KMS-11 (cell line): ENCODE measurements around the gene ANKRD55.

ENCODE experiments used
- H2AFZ ChIP-seq: fragments of 200-600 bp; sonication (generic); 2 replicates; pipeline ENCODE4 v1.6.1; 2016; ENCODE audit warnings: antibody characterized with exemption, mixed run types, low read depth
- H3K27ac ChIP-seq: fragments of 200-600 bp; sonication (generic); 2 replicates; pipeline ENCODE4 v1.6.1; 2016; ENCODE audit warnings: mild to moderate bottlenecking, mixed run types
- H3K27me3 ChIP-seq: fragments of 200-600 bp; sonication (generic); 2 replicates; pipeline ENCODE4 v1.6.1; 2017; ENCODE audit warnings: mild to moderate bottlenecking, low read depth, mixed run types, moderate library complexity; ENCODE audit not compliant: insufficient read depth
- H3K36me3 ChIP-seq: fragments of 200-600 bp; sonication (generic); 2 replicates; pipeline ENCODE4 v1.6.1; 2017; ENCODE audit warnings: mild to moderate bottlenecking, mixed run types; ENCODE audit not compliant: insufficient read depth
- H3K4me1 ChIP-seq: fragments of 200-600 bp; sonication (generic); 2 replicates; pipeline ENCODE4 v1.6.1; 2016; ENCODE audit warnings: mild to moderate bottlenecking, low read depth, mixed run types; ENCODE audit not compliant: poor library complexity, severe bottlenecking
- H3K4me2 ChIP-seq: fragments of 200-600 bp; sonication (generic); 2 replicates; pipeline ENCODE4 v1.7.0; 2016; ENCODE audit warnings: mild to moderate bottlenecking, mixed run types
- H3K4me3 ChIP-seq: fragments of 200-600 bp; sonication (generic); IDR thresholded peaks from 2 replicates; pipeline ENCODE4 v1.6.1; 2017; ENCODE audit warnings: low read depth, low read length, mixed read lengths; ENCODE audit not compliant: insufficient read depth
- H3K79me2 ChIP-seq: fragments of 200-600 bp; sonication (generic); 2 replicates; pipeline ENCODE4 v1.6.1; 2016; ENCODE audit warnings: low read depth, mixed run types; ENCODE audit not compliant: insufficient read depth
- H3K9ac ChIP-seq: fragments of 200-600 bp; sonication (generic); 2 replicates; pipeline ENCODE4 v1.6.1; 2016; ENCODE audit warnings: mild to moderate bottlenecking, mixed run types
- H4K20me1 ChIP-seq: fragments of 200-600 bp; sonication (generic); 2 replicates; pipeline ENCODE4 v1.6.1; 2016; ENCODE audit warnings: mild to moderate bottlenecking, mixed run types; ENCODE audit not compliant: insufficient read depth
- CTCF ChIP-seq: fragments of 200-600 bp; sonication (generic); conservative IDR thresholded peaks from 2 replicates; pipeline ENCODE4 v1.6.1; 2017; ENCODE audit warnings: low read depth, mild to moderate bottlenecking, antibody characterized with exemption, low read length, moderate library complexity, mixed read lengths

Gene ANKRD55

GRCh38 chr5:56200971-56201666 lies 32.0 kb downstream of the ANKRD55 start:
- Histone ChIP-seq H3K27ac (peak overlapping the region; percentile 52), H3K9ac (no peak overlapping the region), H3K4me3 (no peak overlapping the region), H3K36me3 (no peaks in the 10 kb centered on the region), H3K79me2 (no peaks in the 10 kb centered on the region), H4K20me1 (no peaks in the 10 kb centered on the region), H3K4me2 (peak overlapping the region; percentile 23; the same call in 1 of the 2 replicates), H3K4me1 (peaks cover 58% of the 10 kb centered on the region), H2AFZ (peak overlapping the region; percentile 23), H3K27me3 (no peaks in the 10 kb centered on the region)
- peak; percentile 99 for TF ChIP-seq CTCF

GRCh38 chr5:56195016-56195415 lies 38.1 kb downstream of the ANKRD55 start:
- Histone ChIP-seq H3K9ac (no peak overlapping the region), H2AFZ (no peak overlapping the region), H3K27me3 (no peaks in the 10 kb centered on the region), H3K27ac (no peak overlapping the region), H3K4me2 (no peak overlapping the region), H3K36me3 (no peaks in the 10 kb centered on the region), H3K4me1 (peaks cover 54% of the 10 kb centered on the region), H3K79me2 (no peaks in the 10 kb centered on the region), H3K4me3 (no peak overlapping the region), H4K20me1 (no peaks in the 10 kb centered on the region)
- no peak for TF ChIP-seq CTCF

DNA sequence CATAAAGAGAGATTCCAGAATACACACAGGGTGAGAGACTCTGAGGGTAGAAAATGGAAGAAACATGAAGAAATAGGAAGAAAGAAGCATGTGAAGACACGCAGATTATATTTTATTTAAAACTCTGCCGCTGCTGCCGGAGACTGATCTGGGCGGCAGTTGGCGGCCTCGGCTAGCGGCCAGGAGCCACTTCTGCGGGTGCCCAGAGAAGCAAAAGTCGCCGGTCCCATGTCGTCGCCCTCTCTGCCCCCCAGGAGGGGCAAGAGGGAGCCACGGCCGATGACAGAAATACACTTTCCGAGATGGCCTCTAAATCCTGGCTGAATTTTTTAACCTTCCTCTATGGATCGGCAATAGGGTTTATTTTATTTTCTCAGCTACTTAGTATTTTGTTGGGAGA lies 40.9 kb downstream of the ANKRD55 start:
- no peak for TF ChIP-seq CTCF
- Histone ChIP-seq H3K9ac (no peak overlapping the region), H3K4me2 (no peak overlapping the region), H2AFZ (no peak overlapping the region), H4K20me1 (no peaks in the 10 kb centered on the region), H3K4me3 (no peak overlapping the region), H3K27ac (no peak overlapping the region), H3K79me2 (no peaks in the 10 kb centered on the region), H3K27me3 (no peaks in the 10 kb centered on the region), H3K36me3 (no peaks in the 10 kb centered on the region), H3K4me1 (peaks cover 34% of the 10 kb centered on the region)

GRCh38 chr5:56191656-56192055 lies 41.5 kb downstream of the ANKRD55 start:
- Histone ChIP-seq H3K4me3 (no peak overlapping the region), H3K79me2 (no peaks in the 10 kb centered on the region), H3K4me2 (no peak overlapping the region), H3K4me1 (peaks cover 28% of the 10 kb centered on the region), H3K9ac (no peak overlapping the region), H4K20me1 (no peaks in the 10 kb centered on the region), H2AFZ (no peak overlapping the region), H3K36me3 (no peaks in the 10 kb centered on the region), H3K27me3 (no peaks in the 10 kb centered on the region), H3K27ac (no peak overlapping the region)
- TF ChIP-seq CTCF = no peak
